Measurements from ENCODE around the gene ZNF90. TPM values are rescaled to one million over a fixed set of nuclear protein-coding genes. Genes with fewer than 3 reads are reported as not detected.

Gene ZNF90
- total RNA-seq, 1 donor from 2014 or later = 47.2 TPM

GRCh38 chr19:20164456-20164855, 86.7 kb downstream of the ZNF90 start:
- H3K4me3 Mint-ChIP-seq (ENCODE audit: unreplicated experiment) = peak overlapping the region; percentile 61
- no peak for TF ChIP-seq CTCF (IDR thresholded peaks at IDR 0.05; ENCODE audit: partially characterized antibody, unreplicated experiment)
- H3K9me3 Mint-ChIP-seq (ENCODE audit: unreplicated experiment) = peaks cover 22% of the 10 kb centered on the region
- H3K27ac Mint-ChIP-seq (ENCODE audit: unreplicated experiment) = no peak overlapping the region
- no peak for DNase-seq
- peaks cover 14% of the 10 kb centered on the region for H3K27me3 Mint-ChIP-seq (ENCODE audit: unreplicated experiment)
- H3K4me1 Mint-ChIP-seq (ENCODE audit: low read depth, unreplicated experiment) = peaks cover 4% of the 10 kb centered on the region
- peaks cover 14% of the 10 kb centered on the region for H3K36me3 Mint-ChIP-seq (ENCODE audit: unreplicated experiment)

GRCh38 chr19:20165971-20166592, 88.3 kb downstream of the ZNF90 start:
- Mint-ChIP-seq H3K36me3 (ENCODE audit: unreplicated experiment) (peaks cover 22% of the 10 kb centered on the region), H3K27me3 (ENCODE audit: unreplicated experiment) (peaks cover 14% of the 10 kb centered on the region), H3K4me1 (ENCODE audit: low read depth, unreplicated experiment) (peaks cover 6% of the 10 kb centered on the region), H3K27ac (ENCODE audit: unreplicated experiment) (peak overlapping the region; percentile 62), H3K4me3 (ENCODE audit: unreplicated experiment) (no peak overlapping the region), H3K9me3 (ENCODE audit: unreplicated experiment) (peaks cover 28% of the 10 kb centered on the region)
- DNase-seq = no peak
- no peak for TF ChIP-seq CTCF (IDR thresholded peaks at IDR 0.05; ENCODE audit: partially characterized antibody, unreplicated experiment)

- TF ChIP-seq CTCF (IDR thresholded peaks at IDR 0.05; ENCODE audit: partially characterized antibody, unreplicated experiment) = no peak
- Mint-ChIP-seq H3K27me3 (ENCODE audit: unreplicated experiment) (peaks cover 14% of the 10 kb centered on the region), H3K4me3 (ENCODE audit: unreplicated experiment) (peak within 1 kb of the TSS; percentile 98), H3K9me3 (ENCODE audit: unreplicated experiment) (peaks cover 36% of the 10 kb centered on the region), H3K36me3 (ENCODE audit: unreplicated experiment) (peaks cover 27% of the 10 kb centered on the region), H3K27ac (ENCODE audit: unreplicated experiment) (peak within 1 kb of the TSS; percentile 100), H3K4me1 (ENCODE audit: low read depth, unreplicated experiment) (peaks cover 9% of the 10 kb centered on the region)
- DNase-seq = peak; percentile 96
Measured at GRCh38 chr19:20167020-20167644, 89.3 kb downstream of the ZNF90 start, which contains the start of gene ZNF486. TSS of gene ZNF486 (plus strand) at chr19:20167214. CDS start at chr19:20167331, 117 bp downstream.

GRCh38 chr19:20167651-20168122, 89.9 kb downstream of the ZNF90 start:
- Mint-ChIP-seq H3K4me1 (ENCODE audit: low read depth, unreplicated experiment) (peaks cover 9% of the 10 kb centered on the region), H3K4me3 (ENCODE audit: unreplicated experiment) (peak overlapping the region; percentile 98), H3K9me3 (ENCODE audit: unreplicated experiment) (peaks cover 36% of the 10 kb centered on the region), H3K27me3 (ENCODE audit: unreplicated experiment) (peaks cover 14% of the 10 kb centered on the region), H3K36me3 (ENCODE audit: unreplicated experiment) (peaks cover 23% of the 10 kb centered on the region), H3K27ac (ENCODE audit: unreplicated experiment) (peak overlapping the region; percentile 100)
- no peak for DNase-seq
- no peak for TF ChIP-seq CTCF (IDR thresholded peaks at IDR 0.05; ENCODE audit: partially characterized antibody, unreplicated experiment)

Other genes starting within 250 kb of the ZNF90 start
- gene ZNF253, start 212.1 kb upstream of the ZNF90 start, total RNA-seq (ENCODE audit: unreplicated experiment) = 56.0 TPM
- 50.1 TPM for gene ZNF93, start 177.1 kb upstream of the ZNF90 start, total RNA-seq (ENCODE audit: unreplicated experiment)
- gene ZNF682, start 38.5 kb upstream of the ZNF90 start, total RNA-seq (ENCODE audit: unreplicated experiment) = 23.9 TPM
- 69.8 TPM for gene ZNF486, start 89.2 kb downstream of the ZNF90 start, total RNA-seq (ENCODE audit: unreplicated experiment)

Measured in glutamatergic neuron (in vitro differentiated cells).